22Rv1 (cell line): ENCODE data around the gene GCHFR.

Experiments
- H3K27ac ChIP-seq: fragments of 450-650 bp; 2 replicates; pipeline ENCODE4 v1.5.1; 2017
- ZFX ChIP-seq: fragments of 450-650 bp; IDR thresholded peaks from 2 replicates; pipeline ENCODE4 v1.6.1; 2017; ENCODE audit warnings: antibody characterized with exemption, borderline replicate concordance
- TF ChIP-seq, protein P1 (sequence below): fragments of 450-650 bp; IDR thresholded peaks from 2 replicates; pipeline ENCODE4 v1.5.1; 2017; ENCODE audit warnings: mild to moderate bottlenecking

GCHFR gene

DNA sequence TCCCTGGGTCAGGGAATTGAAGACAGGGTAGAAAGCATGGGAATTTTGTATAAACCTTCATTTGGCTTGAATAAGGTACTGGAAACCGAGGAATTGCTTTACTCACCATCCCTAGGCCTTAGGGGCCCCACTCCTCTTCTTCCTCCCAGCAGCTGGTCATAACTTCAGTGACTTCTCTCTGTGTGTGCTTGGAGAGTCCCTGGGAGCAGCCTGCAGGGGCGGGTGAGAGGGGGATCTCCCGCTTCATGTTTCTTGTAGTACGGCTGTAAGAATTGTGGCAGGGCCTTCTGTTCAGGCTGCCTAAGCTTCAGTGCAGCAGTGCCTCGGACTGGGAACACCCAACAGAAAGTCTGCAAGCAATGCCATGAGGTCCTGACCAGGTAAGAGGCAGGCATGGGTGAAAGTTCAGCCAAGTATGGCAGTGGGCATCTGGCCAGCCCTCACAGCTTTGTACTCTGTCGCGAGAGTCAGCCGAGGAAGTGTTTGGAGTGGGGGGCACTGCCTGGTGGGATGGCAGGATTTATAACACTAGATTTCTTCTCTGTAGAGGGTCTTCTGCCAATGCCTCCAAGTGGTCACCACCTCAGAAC lies 45.1 kb downstream of the GCHFR start:
- TF ChIP-seq, protein P1, sequence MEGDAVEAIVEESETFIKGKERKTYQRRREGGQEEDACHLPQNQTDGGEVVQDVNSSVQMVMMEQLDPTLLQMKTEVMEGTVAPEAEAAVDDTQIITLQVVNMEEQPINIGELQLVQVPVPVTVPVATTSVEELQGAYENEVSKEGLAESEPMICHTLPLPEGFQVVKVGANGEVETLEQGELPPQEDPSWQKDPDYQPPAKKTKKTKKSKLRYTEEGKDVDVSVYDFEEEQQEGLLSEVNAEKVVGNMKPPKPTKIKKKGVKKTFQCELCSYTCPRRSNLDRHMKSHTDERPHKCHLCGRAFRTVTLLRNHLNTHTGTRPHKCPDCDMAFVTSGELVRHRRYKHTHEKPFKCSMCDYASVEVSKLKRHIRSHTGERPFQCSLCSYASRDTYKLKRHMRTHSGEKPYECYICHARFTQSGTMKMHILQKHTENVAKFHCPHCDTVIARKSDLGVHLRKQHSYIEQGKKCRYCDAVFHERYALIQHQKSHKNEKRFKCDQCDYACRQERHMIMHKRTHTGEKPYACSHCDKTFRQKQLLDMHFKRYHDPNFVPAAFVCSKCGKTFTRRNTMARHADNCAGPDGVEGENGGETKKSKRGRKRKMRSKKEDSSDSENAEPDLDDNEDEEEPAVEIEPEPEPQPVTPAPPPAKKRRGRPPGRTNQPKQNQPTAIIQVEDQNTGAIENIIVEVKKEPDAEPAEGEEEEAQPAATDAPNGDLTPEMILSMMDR = no peak
- no peak for TF ChIP-seq ZFX
- no peak overlapping the region for H3K27ac ChIP-seq

- TF ChIP-seq ZFX = no peak
- TF ChIP-seq, protein P1 = no peak
- no peak overlapping the region for H3K27ac ChIP-seq
These were observed 49.0 kb downstream of the GCHFR start for GRCh38 chr15:40812721-40813425.

DNA sequence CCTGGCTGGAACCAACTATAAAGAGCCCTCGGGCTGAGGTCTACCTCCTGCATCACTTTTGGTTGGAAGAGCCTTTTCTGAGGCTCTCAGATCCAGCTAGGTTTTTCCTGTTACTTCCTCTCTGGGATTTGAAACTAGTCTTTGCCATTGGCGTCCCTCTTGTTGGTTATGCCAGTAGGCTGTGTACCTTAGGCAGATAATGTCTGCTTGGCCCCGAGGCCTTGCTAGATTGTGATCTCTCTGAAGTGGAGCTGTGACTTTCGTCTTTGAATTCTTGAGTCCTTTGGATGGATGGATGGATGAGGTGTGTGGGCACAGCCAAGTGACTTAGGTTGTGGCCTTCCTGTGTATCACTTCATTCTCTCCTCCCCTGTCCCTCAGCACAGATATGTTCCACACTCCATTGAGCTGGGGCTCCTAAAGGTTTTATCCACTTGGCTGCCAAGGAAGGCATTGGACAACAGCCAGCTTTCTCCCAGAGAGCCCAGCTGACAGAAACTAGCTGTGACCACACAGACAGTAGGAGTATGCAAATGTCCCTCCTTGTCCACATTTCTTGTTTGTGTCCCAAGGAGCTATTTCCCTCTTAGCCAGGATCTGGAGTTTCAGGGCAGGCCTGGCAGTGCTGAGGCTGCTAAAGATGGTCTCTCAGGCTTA lies 51.3 kb downstream of the GCHFR start:
- no peak for TF ChIP-seq ZFX
- TF ChIP-seq, protein P1 = no peak
- peak overlapping the region; percentile 65 for H3K27ac ChIP-seq
